Glomerular visceral epithelial cell (primary cell): ENCODE results near the gene ITPRIP.

ENCODE experiments used
- DNase-seq: peaks from one replicate; pipeline ENCODE4 v3.0.0-alpha.2; 2016; ENCODE audit errors: extremely low spot score

The ITPRIP gene

DNA sequence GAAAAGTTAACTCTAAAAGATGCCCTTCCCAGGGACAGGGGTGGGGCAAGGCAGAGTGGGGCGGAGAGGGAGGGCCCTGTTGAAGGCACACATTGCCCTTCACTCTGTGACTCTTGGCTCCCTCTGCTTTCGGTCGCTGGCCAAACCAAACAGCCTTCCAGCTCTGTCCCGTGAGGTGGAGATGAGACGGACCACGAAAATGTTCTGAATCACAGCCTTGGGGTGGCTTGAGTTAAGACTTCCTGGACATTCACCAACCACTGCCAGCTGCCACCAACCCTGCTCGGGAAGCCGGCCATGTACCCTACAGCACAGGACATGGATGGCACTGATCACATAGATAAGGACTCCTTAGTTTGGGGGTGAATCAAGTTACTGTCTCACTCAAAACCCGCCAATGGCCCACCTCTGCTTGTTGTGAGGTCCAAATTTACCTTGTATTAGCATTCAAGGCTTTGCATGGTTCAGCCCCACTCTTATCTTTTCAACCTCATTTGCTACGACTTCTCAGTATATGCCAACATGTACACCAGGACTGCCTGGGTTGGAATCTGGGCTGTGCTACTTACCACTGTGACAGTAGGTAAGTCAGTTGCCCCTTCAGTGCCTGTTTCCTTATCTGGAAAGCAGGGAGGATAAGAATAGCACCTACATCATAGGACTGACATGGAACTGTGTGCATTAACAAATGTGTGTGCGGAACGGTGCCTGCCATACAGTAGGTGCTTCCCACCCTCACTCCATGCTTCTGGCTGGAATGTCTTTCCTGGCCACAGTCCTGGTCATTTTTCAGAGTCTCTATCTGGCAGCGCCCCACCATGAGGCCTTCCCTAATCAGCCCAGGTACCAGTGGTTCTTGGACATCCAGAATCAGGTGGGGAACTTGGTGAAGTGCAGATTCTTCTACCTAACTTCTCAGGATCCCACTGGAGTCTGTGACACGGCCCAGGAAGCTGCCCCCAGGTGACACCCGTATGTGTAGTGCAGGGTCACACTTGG lies 28.0 kb downstream of the ITPRIP start:
- peak; percentile 54 for DNase-seq

DNA sequence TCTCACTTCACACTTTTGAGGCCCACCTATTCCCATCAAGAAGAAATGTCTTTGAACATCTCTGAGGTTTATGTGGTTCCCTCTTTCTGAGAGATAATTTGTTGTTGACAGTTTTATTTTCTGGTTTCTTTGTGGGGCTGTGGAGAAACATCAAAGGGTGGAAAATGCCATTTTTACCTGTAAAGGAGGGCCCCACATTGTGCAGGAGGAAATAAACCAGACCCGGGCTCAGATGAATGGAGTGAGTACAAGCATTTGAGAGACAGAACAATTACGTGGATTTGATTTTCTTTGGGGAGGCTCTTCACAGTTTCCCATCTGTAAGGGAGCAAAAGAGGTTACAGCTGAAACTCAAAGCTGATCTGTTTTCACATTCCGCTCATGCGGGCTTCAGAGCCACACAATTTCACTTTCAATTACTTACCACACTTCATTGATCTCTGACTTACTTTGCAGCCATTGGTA lies 29.8 kb downstream of the ITPRIP start:
- DNase-seq, result no peak

- DNase-seq, result no peak
Observed at GRCh38 chr10:104307576-104308438, 30.5 kb downstream of the ITPRIP start.

DNA sequence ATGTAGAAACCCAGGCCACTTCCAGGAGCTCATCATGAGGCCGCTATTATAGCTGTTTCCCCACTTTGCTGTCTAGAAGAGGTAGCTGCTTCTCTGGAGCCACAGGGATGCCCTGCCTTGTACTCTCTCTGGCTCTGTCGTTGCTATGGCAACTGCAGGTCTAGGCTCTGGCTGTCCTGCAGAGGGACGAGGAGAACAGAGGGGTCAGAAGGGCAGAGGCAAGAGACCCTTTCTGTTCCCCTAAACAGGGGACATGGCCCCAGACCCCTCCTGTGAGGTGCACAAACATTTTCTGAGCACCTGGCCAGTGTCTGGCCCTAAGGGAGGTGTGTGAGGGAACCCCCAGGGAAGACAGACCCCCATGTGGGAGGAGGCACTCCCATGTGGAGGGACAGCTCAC lies 31.4 kb downstream of the ITPRIP start:
- DNase-seq, result no peak

- DNase-seq, result no peak
Observed at GRCh38 chr10:104304927-104305326, 33.3 kb downstream of the ITPRIP start.

- DNase-seq, result no peak
Observed at GRCh38 chr10:104304356-104304745, 33.9 kb downstream of the ITPRIP start.

DNA sequence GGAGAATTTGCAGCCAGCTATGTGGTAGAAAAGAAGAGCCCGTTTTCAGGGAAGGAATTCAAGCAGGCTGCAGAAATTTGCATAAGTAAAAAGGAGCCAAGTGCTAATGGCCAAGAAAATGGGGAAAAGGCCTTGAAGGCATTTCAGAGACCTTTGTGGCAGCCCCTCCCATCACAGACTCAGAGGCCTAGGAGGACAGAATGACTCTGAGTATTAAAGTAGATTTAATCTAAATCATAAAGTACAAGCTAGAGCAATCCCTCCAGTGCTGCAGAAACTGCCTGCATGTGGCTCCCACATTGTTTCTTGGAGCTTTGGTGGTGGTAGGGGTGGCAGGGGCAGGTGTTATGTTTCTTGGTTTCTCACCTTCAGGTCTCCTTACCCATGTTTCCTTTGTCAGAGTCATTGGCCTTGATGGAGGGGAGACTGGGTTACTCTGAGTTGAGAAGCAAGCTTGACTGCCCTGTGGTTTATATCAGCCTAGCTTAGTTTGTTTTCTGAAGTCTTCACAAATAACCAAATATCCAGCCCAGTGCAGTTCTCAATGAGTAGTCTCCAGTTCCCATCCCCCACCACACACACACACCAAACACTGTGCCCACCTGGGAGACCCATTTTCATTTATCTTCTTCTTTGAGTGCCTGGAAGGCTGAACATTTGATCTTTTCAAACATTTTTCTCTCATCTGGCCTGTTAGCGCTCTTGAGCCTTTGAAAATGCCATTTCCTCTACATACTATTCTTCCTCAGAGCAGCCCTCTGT lies 34.5 kb downstream of the ITPRIP start:
- no peak for DNase-seq

GRCh38 chr10:104301907-104302690 lies 36.2 kb downstream of the ITPRIP start:
- no peak for DNase-seq

DNA sequence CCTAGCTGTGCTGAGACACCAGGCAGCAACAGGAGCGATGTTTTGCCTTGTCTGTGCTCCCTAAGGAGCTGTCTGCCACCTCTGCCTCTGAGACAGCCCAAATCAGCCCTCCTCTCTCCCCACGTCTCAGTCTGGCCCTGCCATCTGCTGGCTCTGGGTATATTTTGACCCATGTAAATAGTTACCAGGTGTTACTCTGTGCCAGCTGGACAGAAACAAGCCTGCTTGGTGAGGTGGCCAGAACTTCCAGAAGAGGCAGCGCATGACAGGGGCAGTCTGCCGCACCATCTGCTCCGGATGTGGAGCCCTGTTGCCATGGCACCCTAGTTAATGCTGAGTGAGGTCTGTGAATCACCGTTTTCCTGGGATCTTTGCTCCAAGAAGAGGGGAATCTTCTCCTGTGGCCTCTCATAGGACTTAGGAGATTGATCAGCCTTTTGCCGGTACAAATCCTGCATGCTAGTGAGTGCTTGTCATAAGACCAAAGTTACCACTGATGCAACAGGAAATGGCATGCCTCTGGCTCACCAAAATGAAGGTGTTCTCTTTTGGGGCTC lies 37.5 kb downstream of the ITPRIP start:
- DNase-seq, result peak; percentile 98

- DNase-seq, result peak; percentile 51
Observed at GRCh38 chr10:104300002-104300735, 38.1 kb downstream of the ITPRIP start.

DNA sequence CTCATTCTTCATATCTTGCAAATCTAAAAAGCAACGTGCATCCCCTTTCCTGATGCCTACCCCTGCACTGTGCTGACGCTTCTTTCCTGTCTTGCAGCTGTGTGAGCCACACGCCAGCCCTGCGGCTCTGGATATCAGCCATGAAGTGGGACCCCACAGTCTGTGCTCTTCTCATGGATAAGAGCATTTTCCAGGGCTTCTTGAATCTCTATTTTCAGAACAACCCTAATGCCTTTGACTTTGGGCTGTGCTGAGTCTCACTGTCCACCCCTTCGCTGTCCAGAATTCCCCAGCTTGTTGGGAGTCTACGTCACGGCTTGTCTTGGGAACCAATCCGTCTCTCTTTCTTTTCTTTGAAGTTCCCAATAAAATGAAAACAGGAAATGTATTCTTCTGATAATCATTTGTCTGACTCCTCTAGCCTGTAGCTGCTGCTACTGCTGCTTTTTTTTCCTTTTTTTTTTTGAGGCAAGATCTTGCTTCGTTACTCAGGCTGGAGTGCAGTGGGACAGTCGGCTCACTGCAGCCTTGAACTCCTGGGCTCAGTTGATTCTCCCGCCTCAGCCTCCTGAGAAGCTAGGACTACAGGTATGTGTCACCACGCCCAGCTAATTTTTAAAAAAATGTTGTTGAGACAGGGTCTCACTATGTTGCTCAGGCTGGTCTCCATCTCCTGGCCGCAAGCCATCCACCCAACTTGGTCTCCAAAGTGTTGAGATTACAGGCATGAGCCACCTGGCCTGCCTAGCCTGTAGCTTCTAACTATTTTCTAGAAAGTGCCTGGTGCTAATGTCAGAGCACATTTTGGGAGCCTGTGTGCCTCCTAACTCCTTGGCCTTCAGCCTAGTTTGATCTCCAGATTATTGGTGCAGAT lies 39.0 kb downstream of the ITPRIP start:
- no peak for DNase-seq

DNA sequence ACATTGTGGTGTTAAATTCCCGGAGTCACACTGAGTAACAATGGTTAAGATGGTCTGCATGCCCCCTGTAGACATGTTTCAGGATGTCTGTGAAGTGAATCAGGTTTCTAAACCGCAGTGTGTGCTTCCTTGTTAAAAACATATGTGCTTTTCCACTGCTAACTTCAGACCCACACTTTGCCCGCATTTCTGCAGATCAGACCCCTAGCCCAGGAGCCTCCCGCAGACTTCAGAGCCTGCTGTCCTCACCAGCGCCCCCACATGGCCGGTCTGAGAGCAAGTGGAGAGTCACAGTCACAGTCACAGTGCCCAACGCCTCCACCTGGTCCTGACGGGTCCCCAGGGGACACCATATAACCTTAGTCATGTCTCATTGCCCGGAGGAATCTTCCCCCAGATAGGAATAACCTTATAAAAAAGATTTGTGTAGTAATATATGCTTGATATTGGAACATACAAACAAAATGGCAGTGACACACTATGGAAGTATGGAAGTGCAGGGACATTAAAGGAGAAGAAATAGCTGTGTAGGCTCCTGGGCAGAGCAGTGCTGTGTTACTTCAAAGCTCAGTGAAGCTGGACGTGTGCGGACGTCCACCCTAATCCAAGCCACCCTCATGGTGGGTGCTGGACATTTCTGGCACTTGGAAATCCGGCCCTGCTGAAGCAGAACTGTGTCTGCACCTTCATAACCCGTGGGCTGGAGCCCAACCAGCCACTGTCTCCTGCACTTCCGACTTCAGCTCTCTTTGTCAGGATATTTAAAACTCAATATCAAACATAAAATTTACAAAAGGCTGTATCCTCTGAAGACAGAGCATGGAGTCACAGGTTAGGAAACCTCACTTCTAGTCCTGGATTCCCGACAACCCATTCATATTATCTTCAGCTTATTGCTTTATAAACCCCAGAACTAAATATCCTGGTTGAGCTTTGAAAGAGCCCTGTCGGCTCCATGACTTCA lies 40.3 kb downstream of the ITPRIP start:
- peak; percentile 60 for DNase-seq

DNA sequence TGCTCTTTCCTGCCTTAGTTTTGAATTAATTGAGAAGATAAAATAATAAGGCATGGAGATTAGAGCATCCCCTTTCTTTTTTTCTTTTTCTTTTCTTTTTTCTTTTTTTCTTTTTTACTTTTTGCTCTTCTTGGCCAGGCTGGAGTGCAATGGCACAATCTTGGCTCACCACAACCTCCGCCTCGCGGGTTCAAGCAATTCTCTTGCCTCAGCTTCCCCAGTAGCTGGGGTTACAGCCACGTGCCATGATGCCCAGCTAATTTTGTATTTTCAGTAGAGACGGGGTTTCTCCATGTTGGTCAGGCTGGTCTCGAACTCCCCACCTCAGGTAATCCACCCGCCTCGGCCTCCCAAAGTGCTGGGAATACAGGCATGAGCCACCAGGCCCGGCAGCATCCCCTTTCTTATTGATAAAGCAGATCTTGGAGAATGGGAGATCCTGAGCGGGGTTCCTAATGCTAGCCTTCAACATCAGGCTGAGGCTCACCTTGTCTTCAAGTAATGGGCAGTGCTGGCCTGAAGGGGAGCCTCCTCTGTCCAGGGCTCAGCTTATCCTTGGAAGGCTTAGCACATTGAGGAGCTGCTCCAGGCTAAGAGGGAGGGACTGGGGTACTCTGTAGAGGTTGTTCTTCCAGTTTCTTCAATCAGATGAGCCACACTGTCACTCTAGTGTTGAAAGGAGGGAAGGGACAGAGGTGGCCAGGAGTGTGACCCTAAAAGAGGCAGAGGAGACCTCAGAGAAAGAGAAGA lies 41.4 kb downstream of the ITPRIP start:
- DNase-seq, result no peak

GRCh38 chr10:104293781-104294321 lies 44.4 kb downstream of the ITPRIP start:
- DNase-seq, result no peak

DNA sequence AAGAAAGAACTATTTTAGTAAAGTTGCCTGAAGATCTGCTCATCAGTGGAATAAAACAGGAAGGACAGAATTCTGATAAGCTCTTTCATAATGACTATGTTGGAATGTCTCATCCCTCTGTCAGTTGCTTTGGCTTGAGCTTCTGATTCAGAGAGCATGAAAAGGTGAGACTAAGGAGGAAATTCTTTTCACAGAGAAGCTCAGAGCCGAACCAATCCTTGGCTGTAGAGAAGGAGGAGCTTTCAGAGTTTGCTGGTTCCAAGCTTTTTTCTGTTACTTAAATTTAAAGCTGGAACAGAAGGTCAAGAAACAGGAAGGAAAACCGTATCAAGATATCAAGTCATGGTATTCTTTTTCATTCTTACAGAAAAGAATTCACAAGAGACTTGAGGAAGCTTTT lies 45.3 kb downstream of the ITPRIP start:
- peak; percentile 25 for DNase-seq

DNA sequence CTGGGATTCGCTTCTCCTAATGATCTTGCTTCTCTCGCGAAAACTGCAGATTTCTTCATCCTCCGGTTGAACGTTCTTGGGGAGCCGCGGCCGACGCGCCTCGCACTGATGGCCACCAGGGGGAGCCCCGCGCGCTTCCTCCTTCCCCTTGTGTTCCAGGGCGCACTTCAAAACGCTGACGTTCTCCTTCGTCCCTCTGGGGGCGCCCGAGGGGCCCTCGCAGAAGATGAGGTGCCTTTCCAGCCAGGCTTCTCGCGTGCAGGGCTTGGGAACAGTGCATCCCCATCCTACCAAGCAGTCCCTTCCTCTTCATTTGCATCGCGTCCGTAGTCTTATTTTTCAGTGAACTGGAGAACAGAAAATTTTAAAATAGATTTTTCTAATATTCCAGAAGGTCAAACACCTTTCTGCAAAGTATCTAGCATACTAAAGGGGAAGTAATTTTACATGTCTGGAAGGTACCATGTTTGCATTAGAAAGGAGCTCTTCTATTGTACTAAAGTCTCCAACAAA lies 46.8 kb downstream of the ITPRIP start:
- DNase-seq, result peak; percentile 90
